Measurements from ENCODE around the gene FAM25A. TPM values are rescaled to one million over a fixed set of nuclear protein-coding genes. Genes with fewer than 3 reads are reported as not detected.

FAM25A gene
- polyA plus RNA-seq, 2 donors, result 503 to 2,365 TPM

DNA sequence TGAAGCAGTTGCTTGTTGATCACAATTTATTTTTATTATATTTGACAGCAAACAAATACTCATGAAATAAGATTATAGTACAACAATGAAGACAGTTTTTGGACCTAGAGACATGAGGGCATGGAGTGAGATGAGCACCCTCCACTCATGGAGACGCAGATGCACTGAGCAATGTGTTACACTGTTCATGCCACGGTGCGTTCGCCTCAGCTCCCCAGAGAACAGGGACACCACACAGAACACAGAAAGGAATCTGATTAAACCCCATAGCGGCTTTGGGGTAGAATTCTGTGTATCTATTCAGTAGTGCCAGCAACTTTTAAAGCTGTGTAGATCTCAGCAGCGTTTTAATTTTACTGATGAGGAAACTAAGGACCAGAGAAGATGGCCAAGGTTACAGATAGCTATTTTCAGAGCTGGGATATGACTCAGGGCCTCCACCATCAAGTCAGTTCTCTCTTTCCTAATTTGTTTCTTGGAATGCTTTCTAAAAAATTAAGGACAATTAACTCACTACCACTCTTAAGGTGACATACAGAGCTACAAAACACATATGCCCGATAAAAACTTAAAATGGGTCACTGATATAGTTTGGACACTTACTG, 33.6 kb downstream of the FAM25A start:
- H3K4me1 ChIP-seq (ENCODE audit: control insufficient read depth in 2 of 2, insufficient read depth in 2 of 2, low read length in 1 of 2), result peaks cover 0 to 2% of the 10 kb centered on the region in 2 donors
- H3K4me3 ChIP-seq (ENCODE audit: low read depth in 1 of 2, low read length in 2 of 2), result no peak overlapping the region
- peaks cover 11 to 26% of the 10 kb centered on the region in 2 donors for H3K36me3 ChIP-seq (ENCODE audit: control insufficient read depth in 2 of 2, insufficient read depth in 2 of 2, low read length in 1 of 2)
- H3K27ac ChIP-seq (ENCODE audit: low read depth in 2 of 2, low read length in 1 of 2), result no peak overlapping the region
- H3K9me3 ChIP-seq (ENCODE audit: control insufficient read depth in 2 of 2, insufficient read depth in 1 of 2, low read depth in 1 of 2, low read length in 1 of 2), result no peaks in the 10 kb centered on the region
- H3K27me3 ChIP-seq (ENCODE audit: control insufficient read depth in 1 of 2, insufficient read depth in 2 of 2, low read length in 2 of 2), result no peaks in the 10 kb centered on the region
- 92 to 94% methylated on average over 7 of the region's 7 CpGs for WGBS, 2 donors

DNA sequence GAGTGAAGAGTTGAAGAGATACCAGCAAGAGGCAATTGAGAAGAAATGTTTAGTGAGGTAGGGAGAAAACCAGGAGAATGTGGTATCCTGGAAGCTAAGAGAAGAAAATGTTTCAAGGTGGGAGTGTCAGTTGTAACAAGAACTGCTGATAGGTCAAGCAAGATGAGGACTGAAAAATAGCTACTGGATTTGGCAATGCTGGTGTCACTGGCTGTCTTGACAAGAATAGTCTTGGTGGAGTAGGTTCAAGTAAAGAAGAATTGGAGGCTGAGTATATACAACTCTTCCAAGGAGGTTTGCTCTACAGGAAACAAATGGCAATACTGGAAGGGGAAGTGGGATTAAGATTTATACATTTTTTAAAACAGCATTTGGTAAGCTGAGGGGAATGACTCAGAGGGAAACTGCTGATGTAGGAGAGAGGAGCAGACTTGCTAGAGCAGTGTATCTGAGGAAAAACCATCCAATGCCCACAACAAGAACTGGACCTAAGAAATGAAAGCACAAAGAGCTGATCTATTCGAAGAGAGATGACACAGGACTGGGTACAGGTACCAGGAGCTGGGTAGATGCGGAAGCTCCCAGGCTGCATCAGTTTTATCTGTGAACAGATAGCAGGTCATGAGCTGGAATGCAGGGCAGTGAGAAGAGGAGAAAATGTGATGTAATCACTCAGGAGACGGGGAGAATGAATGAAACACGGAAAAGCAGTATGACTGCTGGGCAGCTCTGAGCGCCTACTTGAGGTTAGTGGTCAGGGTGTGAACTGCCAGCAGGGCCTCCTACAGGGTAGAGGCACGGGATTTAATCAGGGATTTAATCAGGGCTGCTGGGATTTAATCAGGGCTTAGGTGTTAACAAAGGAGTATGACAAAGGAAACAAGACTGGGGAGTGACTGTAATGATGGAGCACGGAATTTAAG, 34.5 kb downstream of the FAM25A start:
- H3K36me3 ChIP-seq (ENCODE audit: control insufficient read depth in 2 of 2, insufficient read depth in 2 of 2, low read length in 1 of 2), result peaks cover 13 to 23% of the 10 kb centered on the region in 2 donors

GRCh38 chr10:87058171-87058570, 38.1 kb downstream of the FAM25A start:
- peaks cover 0 to 2% of the 10 kb centered on the region in 2 donors for H3K4me1 ChIP-seq (ENCODE audit: control insufficient read depth in 2 of 2, insufficient read depth in 2 of 2, low read length in 1 of 2)
- WGBS, 2 donors, result 50 to 82% methylated on average over 1 of the region's 1 CpG
- H3K36me3 ChIP-seq (ENCODE audit: control insufficient read depth in 2 of 2, insufficient read depth in 2 of 2, low read length in 1 of 2), result peaks cover 8 to 15% of the 10 kb centered on the region in 2 donors

More for the DNA sequence above, 34.5 kb downstream of the FAM25A start:
- Histone ChIP-seq H3K9me3 (ENCODE audit: control insufficient read depth in 2 of 2, insufficient read depth in 1 of 2, low read depth in 1 of 2, low read length in 1 of 2) (no peaks in the 10 kb centered on the region), H3K4me3 (ENCODE audit: low read depth in 1 of 2, low read length in 2 of 2) (no peak overlapping the region), H3K27me3 (ENCODE audit: control insufficient read depth in 1 of 2, insufficient read depth in 2 of 2, low read length in 2 of 2) (no peaks in the 10 kb centered on the region), H3K4me1 (ENCODE audit: control insufficient read depth in 2 of 2, insufficient read depth in 2 of 2, low read length in 1 of 2) (peaks cover 0 to 2% of the 10 kb centered on the region in 2 donors), H3K27ac (ENCODE audit: low read depth in 2 of 2, low read length in 1 of 2) (peak overlapping the region in 1 of 2 donors; percentile 78)
- 60 to 62% methylated on average over 7 of the region's 7 CpGs for WGBS, 2 donors

GRCh38 chr10:87059401-87059800, 39.3 kb downstream of the FAM25A start:
- Histone ChIP-seq H3K27me3 (ENCODE audit: control insufficient read depth in 1 of 2, insufficient read depth in 2 of 2, low read length in 2 of 2) (no peaks in the 10 kb centered on the region), H3K36me3 (ENCODE audit: control insufficient read depth in 2 of 2, insufficient read depth in 2 of 2, low read length in 1 of 2) (peaks cover 6 to 12% of the 10 kb centered on the region in 2 donors), H3K4me3 (ENCODE audit: low read depth in 1 of 2, low read length in 2 of 2) (no peak overlapping the region), H3K9me3 (ENCODE audit: control insufficient read depth in 2 of 2, insufficient read depth in 1 of 2, low read depth in 1 of 2, low read length in 1 of 2) (no peaks in the 10 kb centered on the region), H3K27ac (ENCODE audit: low read depth in 2 of 2, low read length in 1 of 2) (no peak overlapping the region), H3K4me1 (ENCODE audit: control insufficient read depth in 2 of 2, insufficient read depth in 2 of 2, low read length in 1 of 2) (peaks cover 0 to 2% of the 10 kb centered on the region in 2 donors)
- WGBS, 2 donors, result 93 to 100% methylated on average over 1 of the region's 1 CpG

More at GRCh38 chr10:87058171-87058570, 38.1 kb downstream of the FAM25A start:
- Histone ChIP-seq H3K4me3 (ENCODE audit: low read depth in 1 of 2, low read length in 2 of 2) (no peak overlapping the region), H3K27ac (ENCODE audit: low read depth in 2 of 2, low read length in 1 of 2) (no peak overlapping the region), H3K9me3 (ENCODE audit: control insufficient read depth in 2 of 2, insufficient read depth in 1 of 2, low read depth in 1 of 2, low read length in 1 of 2) (no peaks in the 10 kb centered on the region), H3K27me3 (ENCODE audit: control insufficient read depth in 1 of 2, insufficient read depth in 2 of 2, low read length in 2 of 2) (no peaks in the 10 kb centered on the region)

DNA sequence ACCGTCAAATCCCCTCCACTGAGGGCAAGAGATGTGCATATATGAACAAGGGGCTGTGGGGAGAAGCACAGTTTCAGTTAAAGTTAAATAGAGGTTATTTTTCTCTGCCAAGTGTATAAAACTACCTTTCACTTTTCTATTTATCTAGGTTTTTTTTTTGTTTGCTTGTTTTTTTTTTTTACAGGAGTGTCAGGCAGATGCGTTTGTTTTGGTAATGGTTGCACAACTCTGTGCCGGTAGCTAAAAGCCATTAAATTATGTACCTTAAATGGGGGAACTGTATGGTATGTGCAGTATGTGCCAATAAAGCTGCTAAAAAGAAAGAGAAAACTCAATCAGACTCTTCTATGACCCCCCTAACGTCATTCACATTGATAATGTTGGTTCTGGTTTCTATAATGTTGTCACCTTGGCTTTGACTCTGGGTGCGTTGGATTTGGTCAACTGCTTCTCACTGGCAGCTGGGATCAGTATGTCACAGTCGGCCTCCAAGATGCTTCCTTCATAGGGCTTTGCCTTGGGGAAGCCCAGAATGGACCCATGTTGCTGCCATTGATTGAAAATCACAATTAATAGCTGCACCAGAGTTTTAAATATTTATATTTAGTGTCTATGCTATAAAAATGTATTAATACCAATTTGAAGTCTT, 40.3 kb downstream of the FAM25A start:
- H3K27ac ChIP-seq (ENCODE audit: low read depth in 2 of 2, low read length in 1 of 2), result no peak overlapping the region
- no peaks in the 10 kb centered on the region for H3K9me3 ChIP-seq (ENCODE audit: control insufficient read depth in 2 of 2, insufficient read depth in 1 of 2, low read depth in 1 of 2, low read length in 1 of 2)
- peaks cover 8 to 13% of the 10 kb centered on the region in 2 donors for H3K36me3 ChIP-seq (ENCODE audit: control insufficient read depth in 2 of 2, insufficient read depth in 2 of 2, low read length in 1 of 2)
- no peaks in the 10 kb centered on the region for H3K27me3 ChIP-seq (ENCODE audit: control insufficient read depth in 1 of 2, insufficient read depth in 2 of 2, low read length in 2 of 2)
- H3K4me3 ChIP-seq (ENCODE audit: low read depth in 1 of 2, low read length in 2 of 2), result no peak overlapping the region
- 85 to 93% methylated on average over 6 of the region's 6 CpGs for WGBS, 2 donors
- H3K4me1 ChIP-seq (ENCODE audit: control insufficient read depth in 2 of 2, insufficient read depth in 2 of 2, low read length in 1 of 2), result peaks cover 0 to under 1% of the 10 kb centered on the region in 2 donors

DNA sequence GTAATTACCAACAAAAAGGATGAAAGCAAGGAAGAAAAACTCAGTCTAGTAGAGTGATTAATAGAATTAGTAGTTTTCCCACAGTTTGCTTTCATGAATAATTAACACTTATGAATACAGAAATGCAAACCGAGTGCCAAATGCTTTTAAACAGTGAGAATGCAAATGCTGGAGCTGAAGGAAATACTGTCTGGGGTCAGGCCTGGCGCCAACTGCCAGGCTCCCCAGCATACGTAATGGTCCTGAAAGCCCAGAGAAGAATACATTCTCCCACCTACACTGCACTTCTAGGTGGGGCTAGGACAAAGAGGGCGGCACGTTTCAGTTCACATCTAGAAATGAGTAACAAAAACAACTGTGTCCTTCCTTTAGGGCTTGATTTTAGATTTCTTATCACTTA, 44.6 kb downstream of the FAM25A start:
- Histone ChIP-seq H3K27ac (ENCODE audit: low read depth in 2 of 2, low read length in 1 of 2) (no peak overlapping the region), H3K4me3 (ENCODE audit: low read depth in 1 of 2, low read length in 2 of 2) (no peak overlapping the region), H3K9me3 (ENCODE audit: control insufficient read depth in 2 of 2, insufficient read depth in 1 of 2, low read depth in 1 of 2, low read length in 1 of 2) (no peaks in the 10 kb centered on the region), H3K27me3 (ENCODE audit: control insufficient read depth in 1 of 2, insufficient read depth in 2 of 2, low read length in 2 of 2) (no peaks in the 10 kb centered on the region), H3K4me1 (ENCODE audit: control insufficient read depth in 2 of 2, insufficient read depth in 2 of 2, low read length in 1 of 2) (no peaks in the 10 kb centered on the region), H3K36me3 (ENCODE audit: control insufficient read depth in 2 of 2, insufficient read depth in 2 of 2, low read length in 1 of 2) (peaks cover 12 to 15% of the 10 kb centered on the region in 2 donors)
- 73 to 76% methylated on average over 5 of the region's 5 CpGs for WGBS, 2 donors

GRCh38 chr10:87066178-87066577, 46.1 kb downstream of the FAM25A start:
- Histone ChIP-seq H3K4me1 (ENCODE audit: control insufficient read depth in 2 of 2, insufficient read depth in 2 of 2, low read length in 1 of 2) (no peaks in the 10 kb centered on the region), H3K27me3 (ENCODE audit: control insufficient read depth in 1 of 2, insufficient read depth in 2 of 2, low read length in 2 of 2) (no peaks in the 10 kb centered on the region), H3K4me3 (ENCODE audit: low read depth in 1 of 2, low read length in 2 of 2) (no peak overlapping the region), H3K9me3 (ENCODE audit: control insufficient read depth in 2 of 2, insufficient read depth in 1 of 2, low read depth in 1 of 2, low read length in 1 of 2) (no peaks in the 10 kb centered on the region), H3K27ac (ENCODE audit: low read depth in 2 of 2, low read length in 1 of 2) (peak overlapping the region in 1 of 2 donors; percentile 4), H3K36me3 (ENCODE audit: control insufficient read depth in 2 of 2, insufficient read depth in 2 of 2, low read length in 1 of 2) (peaks cover 12 to 14% of the 10 kb centered on the region in 2 donors)
- 95 to 98% methylated on average over 2 of the region's 2 CpGs for WGBS, 2 donors

DNA sequence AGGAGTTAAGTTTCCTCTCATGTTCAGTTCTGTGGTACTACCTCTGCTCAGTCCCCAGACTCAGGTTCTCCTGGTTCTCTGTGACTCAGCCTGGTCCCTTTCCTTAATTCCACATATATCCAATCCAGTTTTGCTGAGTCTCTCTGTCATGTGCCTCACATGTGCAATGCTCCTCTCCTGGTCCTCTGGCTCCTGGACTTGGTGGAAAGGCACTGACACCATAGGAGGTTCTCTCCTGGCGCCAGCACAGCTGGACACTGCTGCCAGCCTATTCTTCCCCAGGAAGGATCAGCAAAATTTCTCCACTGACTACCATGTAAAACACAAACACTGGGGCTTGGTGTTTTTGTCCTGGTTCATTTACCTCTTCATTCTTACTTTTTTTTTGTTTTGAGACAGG, 46.8 kb downstream of the FAM25A start:
- no peaks in the 10 kb centered on the region for H3K4me1 ChIP-seq (ENCODE audit: control insufficient read depth in 2 of 2, insufficient read depth in 2 of 2, low read length in 1 of 2)
- no peaks in the 10 kb centered on the region for H3K27me3 ChIP-seq (ENCODE audit: control insufficient read depth in 1 of 2, insufficient read depth in 2 of 2, low read length in 2 of 2)
- WGBS, 2 donors, result 97 to 100% methylated on average over 1 of the region's 1 CpG
- H3K9me3 ChIP-seq (ENCODE audit: control insufficient read depth in 2 of 2, insufficient read depth in 1 of 2, low read depth in 1 of 2, low read length in 1 of 2), result no peaks in the 10 kb centered on the region
- no peak overlapping the region for H3K4me3 ChIP-seq (ENCODE audit: low read depth in 1 of 2, low read length in 2 of 2)
- peaks cover 12 to 14% of the 10 kb centered on the region in 2 donors for H3K36me3 ChIP-seq (ENCODE audit: control insufficient read depth in 2 of 2, insufficient read depth in 2 of 2, low read length in 1 of 2)
- H3K27ac ChIP-seq (ENCODE audit: low read depth in 2 of 2, low read length in 1 of 2), result no peak overlapping the region

DNA sequence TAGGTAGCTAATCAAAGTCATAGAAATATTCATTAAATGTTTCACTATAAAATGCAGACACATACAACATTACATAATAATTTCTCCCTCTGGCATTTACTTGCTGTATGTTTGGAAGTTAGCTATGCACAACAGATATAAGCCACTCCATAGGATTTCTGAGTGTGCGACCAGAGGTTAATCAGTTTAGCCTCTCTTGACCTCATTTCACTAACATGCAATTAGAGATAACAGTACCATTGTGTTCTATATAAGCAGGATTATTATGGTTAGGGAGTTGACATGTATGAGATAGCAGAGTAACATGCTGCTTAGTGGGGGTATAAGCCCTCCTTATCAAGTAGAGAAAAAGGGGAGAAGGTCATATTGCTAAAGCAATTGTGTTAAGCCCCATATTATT, 48.2 kb downstream of the FAM25A start:
- no peak overlapping the region for H3K4me3 ChIP-seq (ENCODE audit: low read depth in 1 of 2, low read length in 2 of 2)
- no peaks in the 10 kb centered on the region for H3K27me3 ChIP-seq (ENCODE audit: control insufficient read depth in 1 of 2, insufficient read depth in 2 of 2, low read length in 2 of 2)
- peaks cover 14% of the 10 kb centered on the region in 2 donors for H3K36me3 ChIP-seq (ENCODE audit: control insufficient read depth in 2 of 2, insufficient read depth in 2 of 2, low read length in 1 of 2)
- H3K9me3 ChIP-seq (ENCODE audit: control insufficient read depth in 2 of 2, insufficient read depth in 1 of 2, low read depth in 1 of 2, low read length in 1 of 2), result no peaks in the 10 kb centered on the region
- H3K27ac ChIP-seq (ENCODE audit: low read depth in 2 of 2, low read length in 1 of 2), result no peak overlapping the region
- no peaks in the 10 kb centered on the region for H3K4me1 ChIP-seq (ENCODE audit: control insufficient read depth in 2 of 2, insufficient read depth in 2 of 2, low read length in 1 of 2)
- WGBS, 2 donors, result 83 to 96% methylated on average over 1 of the region's 1 CpG

All from esophagus (tissue), 2 donors.